Thyroid gland (tissue), 4 donors: ENCODE measurements around the gene UFM1.

Source experiments
- POLR2A ChIP-seq, 2 donors: fragments of 450-650 bp; IDR thresholded peaks; one replicate each; pipeline ENCODE4 v1.6.1; 2017; ENCODE audit warnings: antibody characterized with exemption in 2 of 2, mild to moderate bottlenecking in 2 of 2, moderate library complexity in 1 of 2
- TF ChIP-seq, protein P1 (sequence below), 6 experiments: fragments of 200-600 bp in 3 of 6; fragments of 450-650 bp in 3 of 6; sonication (generic) in 3 of 6; IDR thresholded peaks; one replicate each; pipeline ENCODE4 v1.5.1; 2016 to 2019; ENCODE audit warnings: antibody characterized with exemption in 6 of 6, mild to moderate bottlenecking in 2 of 6, inconsistent platforms in 1 of 6, moderate library complexity in 1 of 6

DNA sequence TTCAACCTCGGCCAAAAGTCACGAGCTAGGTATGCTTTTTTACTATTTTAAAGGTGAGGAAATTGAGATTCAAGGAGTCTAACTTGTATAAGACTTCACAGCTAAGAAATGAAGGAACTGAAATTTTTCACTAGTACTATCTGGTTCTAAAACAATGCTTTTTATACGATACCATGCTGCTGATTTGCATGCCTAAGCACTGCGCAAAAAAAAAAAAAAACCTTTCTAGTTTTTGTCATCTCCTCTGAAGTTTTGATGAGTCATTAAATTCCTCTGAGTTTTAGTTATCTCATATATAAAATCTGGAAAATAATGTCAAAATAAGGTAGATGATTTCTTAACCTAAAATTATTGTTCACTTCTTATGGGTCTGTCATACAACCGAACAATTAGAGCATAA is 28.0 kb upstream of the UFM1 start:
- no peak for TF ChIP-seq POLR2A (IDR thresholded peaks at IDR 0.05)
- TF ChIP-seq, protein P1, sequence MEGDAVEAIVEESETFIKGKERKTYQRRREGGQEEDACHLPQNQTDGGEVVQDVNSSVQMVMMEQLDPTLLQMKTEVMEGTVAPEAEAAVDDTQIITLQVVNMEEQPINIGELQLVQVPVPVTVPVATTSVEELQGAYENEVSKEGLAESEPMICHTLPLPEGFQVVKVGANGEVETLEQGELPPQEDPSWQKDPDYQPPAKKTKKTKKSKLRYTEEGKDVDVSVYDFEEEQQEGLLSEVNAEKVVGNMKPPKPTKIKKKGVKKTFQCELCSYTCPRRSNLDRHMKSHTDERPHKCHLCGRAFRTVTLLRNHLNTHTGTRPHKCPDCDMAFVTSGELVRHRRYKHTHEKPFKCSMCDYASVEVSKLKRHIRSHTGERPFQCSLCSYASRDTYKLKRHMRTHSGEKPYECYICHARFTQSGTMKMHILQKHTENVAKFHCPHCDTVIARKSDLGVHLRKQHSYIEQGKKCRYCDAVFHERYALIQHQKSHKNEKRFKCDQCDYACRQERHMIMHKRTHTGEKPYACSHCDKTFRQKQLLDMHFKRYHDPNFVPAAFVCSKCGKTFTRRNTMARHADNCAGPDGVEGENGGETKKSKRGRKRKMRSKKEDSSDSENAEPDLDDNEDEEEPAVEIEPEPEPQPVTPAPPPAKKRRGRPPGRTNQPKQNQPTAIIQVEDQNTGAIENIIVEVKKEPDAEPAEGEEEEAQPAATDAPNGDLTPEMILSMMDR (IDR thresholded peaks at IDR 0.05): no peak
